ENCODE measurements around the gene UBE2V1.

- TF ChIP-seq CTCF (IDR thresholded peaks at IDR 0.05): no peak
- no peak for TF ChIP-seq EP300 (IDR thresholded peaks at IDR 0.05)
- no peak for TF ChIP-seq POLR2AphosphoS5 (IDR thresholded peaks at IDR 0.05)
- TF ChIP-seq POLR2A (IDR thresholded peaks at IDR 0.05): no peak
Measured at GRCh38 chr20:50099113-50099512, 13.8 kb downstream of the UBE2V1 start.

Data from suprapubic skin (tissue), 4 donors.